ENCODE measurements around the gene GLRX3. TPM values are rescaled to one million over a fixed set of nuclear protein-coding genes. Genes with fewer than 3 reads are reported as not detected.
A peak's percentile ranks its signal among the peaks of the same experiment; 100 is the strongest.

The GLRX3 gene
- total RNA-seq, 1 donor from 2014 or later, result 200 TPM

GRCh38 chr10:130218936-130219335 lies 82.7 kb downstream of the GLRX3 start:
- no peaks in the 10 kb centered on the region for H3K36me3 ChIP-seq (ENCODE audit: control insufficient read depth, insufficient read depth, low read length)
- no peak for DNase-seq (ENCODE audit: low read depth)
- TF ChIP-seq CTCF (IDR thresholded peaks at IDR 0.05; ENCODE audit: insufficient read depth, low read length, severe bottlenecking), result no peak
- FAIRE-seq, result no peak
- H3K4me3 ChIP-seq (ENCODE audit: low read depth, low read length), result no peak overlapping the region
- no peaks in the 10 kb centered on the region for H3K27me3 ChIP-seq (ENCODE audit: control insufficient read depth, insufficient read depth, low read length)

GRCh38 chr10:130220251-130221185 lies 84.3 kb downstream of the GLRX3 start:
- TF ChIP-seq CTCF (IDR thresholded peaks at IDR 0.05; ENCODE audit: insufficient read depth, low read length, severe bottlenecking), result no peak

GRCh38 chr10:130221456-130222375 lies 85.5 kb downstream of the GLRX3 start:
- FAIRE-seq (no peak), DNase-seq (ENCODE audit: low read depth) (no peak)
- Histone ChIP-seq H3K36me3 (ENCODE audit: control insufficient read depth, insufficient read depth, low read length) (no peaks in the 10 kb centered on the region), H3K27me3 (ENCODE audit: control insufficient read depth, insufficient read depth, low read length) (no peaks in the 10 kb centered on the region), H3K4me3 (ENCODE audit: low read depth, low read length) (no peak overlapping the region)
- no peak for TF ChIP-seq CTCF (IDR thresholded peaks at IDR 0.05; ENCODE audit: insufficient read depth, low read length, severe bottlenecking)

More at GRCh38 chr10:130220251-130221185, 84.3 kb downstream of the GLRX3 start:
- Histone ChIP-seq H3K36me3 (ENCODE audit: control insufficient read depth, insufficient read depth, low read length) (no peaks in the 10 kb centered on the region), H3K27me3 (ENCODE audit: control insufficient read depth, insufficient read depth, low read length) (no peaks in the 10 kb centered on the region), H3K4me3 (ENCODE audit: low read depth, low read length) (no peak overlapping the region)
- no peak for DNase-seq (ENCODE audit: low read depth)
- FAIRE-seq, result peak; percentile 32

GRCh38 chr10:130222381-130222780 lies 86.2 kb downstream of the GLRX3 start:
- no peak for TF ChIP-seq CTCF (IDR thresholded peaks at IDR 0.05; ENCODE audit: insufficient read depth, low read length, severe bottlenecking)
- DNase-seq (ENCODE audit: low read depth) (no peak), FAIRE-seq (peak; percentile 73)
- H3K36me3 ChIP-seq (ENCODE audit: control insufficient read depth, insufficient read depth, low read length), result no peaks in the 10 kb centered on the region
- H3K27me3 ChIP-seq (ENCODE audit: control insufficient read depth, insufficient read depth, low read length), result no peaks in the 10 kb centered on the region
- H3K4me3 ChIP-seq (ENCODE audit: low read depth, low read length), result no peak overlapping the region

GRCh38 chr10:130224228-130224627 lies 88.0 kb downstream of the GLRX3 start:
- DNase-seq (ENCODE audit: low read depth), result no peak
- no peaks in the 10 kb centered on the region for H3K27me3 ChIP-seq (ENCODE audit: control insufficient read depth, insufficient read depth, low read length)
- no peak for FAIRE-seq
- no peaks in the 10 kb centered on the region for H3K36me3 ChIP-seq (ENCODE audit: control insufficient read depth, insufficient read depth, low read length)
- H3K4me3 ChIP-seq (ENCODE audit: low read depth, low read length), result no peak overlapping the region
- no peak for TF ChIP-seq CTCF (IDR thresholded peaks at IDR 0.05; ENCODE audit: insufficient read depth, low read length, severe bottlenecking)

Data from bronchial epithelial cell (primary cell).